Sigmoid colon (tissue), 4 donors: Measurements from ENCODE around the gene OARD1.

Experiments
- EP300 ChIP-seq, 4 donors: sonication (generic); formaldehyde crosslinking; IDR thresholded peaks; one replicate each; pipeline ENCODE4 v1.6.1; 2017; ENCODE audit warnings: antibody characterized with exemption in 4 of 4
- POLR2AphosphoS5 ChIP-seq, 4 donors: sonication (generic); formaldehyde crosslinking; IDR thresholded peaks; one replicate each; pipeline ENCODE4 v1.6.1; 2017; ENCODE audit warnings: antibody characterized with exemption in 4 of 4

GRCh38 chr6:41073203-41073967 lies 1.2 kb upstream of the OARD1 start:
- no peak for TF ChIP-seq EP300 (IDR thresholded peaks at IDR 0.05)
- peak; percentile 74 to 92 (median 84) for TF ChIP-seq POLR2AphosphoS5 (IDR thresholded peaks at IDR 0.05)
